Neural cell (in vitro differentiated cells): Measurements from ENCODE around the gene CD1E. TPM values are rescaled to one million over a fixed set of nuclear protein-coding genes. Genes with fewer than 3 reads are reported as not detected.

Experiments
- H2AFZ ChIP-seq: fragments of 200-600, 300-800 bp; sonication (generic), shearing (Covaris generic); 2 replicates; pipeline ENCODE4 v1.6.0; 2014; ENCODE audit warnings: low read depth, mild to moderate bottlenecking, antibody characterized with exemption, low read length, moderate library complexity
- H3F3A ChIP-seq: fragments of 200-600 bp; shearing (Covaris generic); 2 replicates; pipeline ENCODE4 v1.6.1; 2016; ENCODE audit warnings: mild to moderate bottlenecking, moderate library complexity, mixed read lengths, antibody characterized with exemption, low read length; ENCODE audit not compliant: insufficient read depth, poor library complexity, severe bottlenecking
- H3K27ac ChIP-seq: fragments of 200-600, 300-800 bp; sonication (generic), shearing (Covaris generic); 2 replicates; pipeline ENCODE4 v1.5.1; 2014; ENCODE audit warnings: mild to moderate bottlenecking, low read length, moderate library complexity
- H3K27me3 ChIP-seq: fragments of 300-800, 200-600 bp; sonication (generic), shearing (Covaris generic); 2 replicates; pipeline ENCODE4 v1.6.0; 2014; ENCODE audit warnings: mild to moderate bottlenecking, low read depth, low read length, moderate library complexity; ENCODE audit not compliant: insufficient read depth
- H3K36me3 ChIP-seq: fragments of 300-800, 200-600 bp; sonication (generic), shearing (Covaris generic); 2 replicates; pipeline ENCODE4 v1.5.1; 2014; ENCODE audit warnings: mild to moderate bottlenecking, antibody characterized with exemption, low read length, moderate library complexity; ENCODE audit not compliant: insufficient read depth
- H3K4me2 ChIP-seq: fragments of 300-800, 200-600 bp; sonication (generic), shearing (Covaris generic); 2 replicates; pipeline ENCODE4 v1.6.0; 2014; ENCODE audit warnings: mild to moderate bottlenecking, low read length
- H3K4me3 ChIP-seq: fragments of 300-800, 200-600 bp; sonication (generic), shearing (Covaris generic); 2 replicates; pipeline ENCODE4 v1.5.1; 2014; ENCODE audit warnings: mild to moderate bottlenecking, low read length, moderate library complexity
- H3K79me2 ChIP-seq: fragments of 200-600 bp; shearing (Covaris generic); replicated peaks from 2 replicates; pipeline ENCODE4 v1.6.0; 2014; ENCODE audit warnings: mild to moderate bottlenecking, low read length, moderate library complexity; ENCODE audit not compliant: insufficient read depth
- H3K9ac ChIP-seq: fragments of 300-800, 200-600 bp; sonication (generic), shearing (Covaris generic); 2 replicates; pipeline ENCODE4 v1.6.1; 2016; ENCODE audit warnings: mild to moderate bottlenecking, low read length, mixed read lengths
- H3K9me2 ChIP-seq: fragments of 200-600 bp; shearing (Covaris generic); 2 replicates; pipeline ENCODE4 v1.6.1; 2016; ENCODE audit warnings: mild to moderate bottlenecking, low read length, mixed read lengths; ENCODE audit not compliant: insufficient read depth
- H3K9me3 ChIP-seq: fragments of 200-600, 300-800 bp; sonication (generic), shearing (Covaris generic); 2 replicates; pipeline ENCODE4 v1.6.1; 2016; ENCODE audit warnings: mild to moderate bottlenecking, mixed run types, low read length, moderate library complexity, mixed read lengths
- H4K20me1 ChIP-seq: fragments of 200-600 bp; shearing (Covaris generic); 2 replicates; pipeline ENCODE4 v1.6.1; 2016; ENCODE audit warnings: mild to moderate bottlenecking, mixed run types; ENCODE audit not compliant: insufficient read depth
- MXI1 ChIP-seq: fragments of 450-650 bp; conservative IDR thresholded peaks from 2 replicates; pipeline ENCODE4 v1.6.1; 2014; ENCODE audit warnings: antibody characterized with exemption, mild to moderate bottlenecking; ENCODE audit not compliant: poor library complexity, severe bottlenecking
- SMC3 ChIP-seq: fragments of 450-650 bp; conservative IDR thresholded peaks from 2 replicates; pipeline ENCODE4 v1.6.1; 2014; ENCODE audit warnings: antibody characterized with exemption, mild to moderate bottlenecking, moderate library complexity; ENCODE audit not compliant: poor library complexity
- TAF1 ChIP-seq: IDR thresholded peaks from 2 replicates; pipeline ENCODE4 v1.6.1; 2012; ENCODE audit warnings: low read depth
- polyA plus RNA-seq: library from polyadenylated mRNA; depleted of rRNA; stranded (reverse); fragments of >200 nt; gene quantifications from 2 replicates; pipeline ENCODE4 v1.2.3, GENCODE V29; 2014
- TF ChIP-seq, protein P1 (sequence below): fragments of 450-650 bp; IDR thresholded peaks from 2 replicates; pipeline ENCODE4 v1.5.1; 2014; ENCODE audit warnings: antibody characterized with exemption, mild to moderate bottlenecking, moderate library complexity; ENCODE audit not compliant: poor library complexity, severe bottlenecking
- TF ChIP-seq, protein P2 (sequence below): IDR thresholded peaks from 2 replicates; pipeline ENCODE4 v1.6.1; 2012; ENCODE audit warnings: borderline replicate concordance

The CD1E gene
- polyA plus RNA-seq, 1 donor from 2014 or later: not detected

GRCh38 chr1:158400871-158401270 is 47.2 kb downstream of the CD1E start:
- H3K27me3 ChIP-seq: no peaks in the 10 kb centered on the region
- H3K36me3 ChIP-seq: no peaks in the 10 kb centered on the region
- H4K20me1 ChIP-seq: no peaks in the 10 kb centered on the region
- H3K9me3 ChIP-seq: no peaks in the 10 kb centered on the region
- H3K27ac ChIP-seq: no peak overlapping the region
- H2AFZ ChIP-seq: no peak overlapping the region
- no peaks in the 10 kb centered on the region for H3K9me2 ChIP-seq
- H3K9ac ChIP-seq: no peak overlapping the region
- no peak for TF ChIP-seq SMC3
- TF ChIP-seq, protein P1, sequence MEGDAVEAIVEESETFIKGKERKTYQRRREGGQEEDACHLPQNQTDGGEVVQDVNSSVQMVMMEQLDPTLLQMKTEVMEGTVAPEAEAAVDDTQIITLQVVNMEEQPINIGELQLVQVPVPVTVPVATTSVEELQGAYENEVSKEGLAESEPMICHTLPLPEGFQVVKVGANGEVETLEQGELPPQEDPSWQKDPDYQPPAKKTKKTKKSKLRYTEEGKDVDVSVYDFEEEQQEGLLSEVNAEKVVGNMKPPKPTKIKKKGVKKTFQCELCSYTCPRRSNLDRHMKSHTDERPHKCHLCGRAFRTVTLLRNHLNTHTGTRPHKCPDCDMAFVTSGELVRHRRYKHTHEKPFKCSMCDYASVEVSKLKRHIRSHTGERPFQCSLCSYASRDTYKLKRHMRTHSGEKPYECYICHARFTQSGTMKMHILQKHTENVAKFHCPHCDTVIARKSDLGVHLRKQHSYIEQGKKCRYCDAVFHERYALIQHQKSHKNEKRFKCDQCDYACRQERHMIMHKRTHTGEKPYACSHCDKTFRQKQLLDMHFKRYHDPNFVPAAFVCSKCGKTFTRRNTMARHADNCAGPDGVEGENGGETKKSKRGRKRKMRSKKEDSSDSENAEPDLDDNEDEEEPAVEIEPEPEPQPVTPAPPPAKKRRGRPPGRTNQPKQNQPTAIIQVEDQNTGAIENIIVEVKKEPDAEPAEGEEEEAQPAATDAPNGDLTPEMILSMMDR: no peak
- no peak for TF ChIP-seq MXI1
- no peak for TF ChIP-seq TAF1
- H3K4me2 ChIP-seq: no peak overlapping the region
- no peaks in the 10 kb centered on the region for H3F3A ChIP-seq
- H3K4me3 ChIP-seq: no peak overlapping the region
- H3K79me2 ChIP-seq: no peaks in the 10 kb centered on the region

- no peak for TF ChIP-seq TAF1
- TF ChIP-seq MXI1: no peak
- TF ChIP-seq, protein P2, sequence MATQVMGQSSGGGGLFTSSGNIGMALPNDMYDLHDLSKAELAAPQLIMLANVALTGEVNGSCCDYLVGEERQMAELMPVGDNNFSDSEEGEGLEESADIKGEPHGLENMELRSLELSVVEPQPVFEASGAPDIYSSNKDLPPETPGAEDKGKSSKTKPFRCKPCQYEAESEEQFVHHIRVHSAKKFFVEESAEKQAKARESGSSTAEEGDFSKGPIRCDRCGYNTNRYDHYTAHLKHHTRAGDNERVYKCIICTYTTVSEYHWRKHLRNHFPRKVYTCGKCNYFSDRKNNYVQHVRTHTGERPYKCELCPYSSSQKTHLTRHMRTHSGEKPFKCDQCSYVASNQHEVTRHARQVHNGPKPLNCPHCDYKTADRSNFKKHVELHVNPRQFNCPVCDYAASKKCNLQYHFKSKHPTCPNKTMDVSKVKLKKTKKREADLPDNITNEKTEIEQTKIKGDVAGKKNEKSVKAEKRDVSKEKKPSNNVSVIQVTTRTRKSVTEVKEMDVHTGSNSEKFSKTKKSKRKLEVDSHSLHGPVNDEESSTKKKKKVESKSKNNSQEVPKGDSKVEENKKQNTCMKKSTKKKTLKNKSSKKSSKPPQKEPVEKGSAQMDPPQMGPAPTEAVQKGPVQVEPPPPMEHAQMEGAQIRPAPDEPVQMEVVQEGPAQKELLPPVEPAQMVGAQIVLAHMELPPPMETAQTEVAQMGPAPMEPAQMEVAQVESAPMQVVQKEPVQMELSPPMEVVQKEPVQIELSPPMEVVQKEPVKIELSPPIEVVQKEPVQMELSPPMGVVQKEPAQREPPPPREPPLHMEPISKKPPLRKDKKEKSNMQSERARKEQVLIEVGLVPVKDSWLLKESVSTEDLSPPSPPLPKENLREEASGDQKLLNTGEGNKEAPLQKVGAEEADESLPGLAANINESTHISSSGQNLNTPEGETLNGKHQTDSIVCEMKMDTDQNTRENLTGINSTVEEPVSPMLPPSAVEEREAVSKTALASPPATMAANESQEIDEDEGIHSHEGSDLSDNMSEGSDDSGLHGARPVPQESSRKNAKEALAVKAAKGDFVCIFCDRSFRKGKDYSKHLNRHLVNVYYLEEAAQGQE: no peak
- no peak overlapping the region for H3K4me2 ChIP-seq
- no peaks in the 10 kb centered on the region for H3F3A ChIP-seq
- no peak overlapping the region for H3K4me3 ChIP-seq
- no peak overlapping the region for H2AFZ ChIP-seq
- H3K9me3 ChIP-seq: no peaks in the 10 kb centered on the region
- H3K27me3 ChIP-seq: no peaks in the 10 kb centered on the region
- no peaks in the 10 kb centered on the region for H3K36me3 ChIP-seq
- H3K27ac ChIP-seq: no peak overlapping the region
- no peaks in the 10 kb centered on the region for H4K20me1 ChIP-seq
- no peak overlapping the region for H3K9ac ChIP-seq
- no peaks in the 10 kb centered on the region for H3K79me2 ChIP-seq
- H3K9me2 ChIP-seq: no peaks in the 10 kb centered on the region
Observed at GRCh38 chr1:158407092-158407491, 53.4 kb downstream of the CD1E start.

Other genes starting within 250 kb of the CD1E start
- gene CD1D, start 173.0 kb upstream of the CD1E start, polyA plus RNA-seq: 0.19 and 0.28 TPM in 2 replicates
- gene CD1A, start 99.5 kb upstream of the CD1E start, polyA plus RNA-seq: not detected in 2 replicates
- not detected in 2 replicates for gene CD1C, start 64.0 kb upstream of the CD1E start, polyA plus RNA-seq
- not detected in 2 replicates for gene CD1B, start 22.4 kb upstream of the CD1E start, polyA plus RNA-seq
- not detected in 2 replicates for gene OR10T2, start 45.6 kb downstream of the CD1E start, polyA plus RNA-seq
- gene OR10K2, start 72.3 kb downstream of the CD1E start, polyA plus RNA-seq: not detected in 2 replicates
- not detected in 2 replicates for gene OR10K1, start 107.9 kb downstream of the CD1E start, polyA plus RNA-seq
- gene OR10R2, start 118.3 kb downstream of the CD1E start, polyA plus RNA-seq: not detected in 2 replicates
- gene OR6Y1, start 200.5 kb downstream of the CD1E start, polyA plus RNA-seq: not detected in 2 replicates
- not detected in 2 replicates for gene OR6P1, start 216.7 kb downstream of the CD1E start, polyA plus RNA-seq
- gene OR10X1, start 226.0 kb downstream of the CD1E start, polyA plus RNA-seq: not detected in 2 replicates